K562 treated with DMSO at 1 percent for 12 hours (cell line): ENCODE measurements around the gene NNT. TPM values are rescaled to one million over a fixed set of nuclear protein-coding genes. Genes with fewer than 3 reads are reported as not detected.

Source experiments
- total RNA-seq: library from RNA; unstranded; fragments of 300-600 nt; gene quantifications from 2 replicates; pipeline ENCODE4 v1.2.3, GENCODE V29; 2022; ENCODE audit not compliant: insufficient read depth

The NNT gene
- total RNA-seq = 9.4 and 40.6 TPM in 2 replicates

GRCh38 chr5:43602461-43603343, at the start of gene NNT:
Gene NNT (plus strand): TSS chr5:43603180. CDS start chr5:43609196, 6,016 bp downstream.

GRCh38 chr5:43556857-43557542, 46.0 kb upstream of the NNT start, which contains the start of gene PAIP1:
Gene PAIP1 (minus strand): TSS chr5:43557077. CDS start chr5:43556846, 231 bp downstream.

Other genes with a start within 250 kb of the NNT start
- not detected in 2 replicates for gene CCL28, start 190.8 kb upstream of the NNT start, total RNA-seq
- 4.8 and 10.0 TPM in 2 replicates for gene TMEM267, start 119.3 kb upstream of the NNT start, total RNA-seq
- 2.8 and 11.4 TPM in 2 replicates for gene C5orf34, start 88.0 kb upstream of the NNT start, total RNA-seq
- 51.3 and 91.6 TPM in 2 replicates for gene PAIP1, start 46.1 kb upstream of the NNT start, total RNA-seq